ENCODE measurements around the gene CFAP46. TPM values are rescaled to one million over a fixed set of nuclear protein-coding genes. Genes with fewer than 3 reads are reported as not detected.
A peak's percentile ranks its signal among the peaks of the same experiment; 100 is the strongest.

Gene CFAP46
- total RNA-seq, 1 donor from 2014 or later = 1.3 TPM

- Histone ChIP-seq H3K27me3 (ENCODE audit: insufficient read depth, low read length) (no peaks in the 10 kb centered on the region), H3K9ac (ENCODE audit: low read length) (no peak overlapping the region), H3K9me3 (ENCODE audit: insufficient read depth, low read depth, low read length) (no peaks in the 10 kb centered on the region), H3K36me3 (ENCODE audit: insufficient read depth, low read length) (no peaks in the 10 kb centered on the region), H3K79me2 (ENCODE audit: insufficient read depth, low read length) (no peaks in the 10 kb centered on the region), H4K20me1 (ENCODE audit: insufficient read depth, low read length) (peaks cover 12% of the 10 kb centered on the region), H3K4me3 (ENCODE audit: insufficient read depth, low read depth, low read length) (no peak overlapping the region), H2AFZ (ENCODE audit: low read depth, low read length) (no peak overlapping the region), H3K4me2 (ENCODE audit: low read length) (no peak overlapping the region), H3K4me1 (ENCODE audit: insufficient read depth, low read length) (no peaks in the 10 kb centered on the region), H3K27ac (ENCODE audit: low read depth, low read length) (no peak overlapping the region)
- DNase-seq (ENCODE audit: low read depth) = no peak
- TF ChIP-seq, protein P1, sequence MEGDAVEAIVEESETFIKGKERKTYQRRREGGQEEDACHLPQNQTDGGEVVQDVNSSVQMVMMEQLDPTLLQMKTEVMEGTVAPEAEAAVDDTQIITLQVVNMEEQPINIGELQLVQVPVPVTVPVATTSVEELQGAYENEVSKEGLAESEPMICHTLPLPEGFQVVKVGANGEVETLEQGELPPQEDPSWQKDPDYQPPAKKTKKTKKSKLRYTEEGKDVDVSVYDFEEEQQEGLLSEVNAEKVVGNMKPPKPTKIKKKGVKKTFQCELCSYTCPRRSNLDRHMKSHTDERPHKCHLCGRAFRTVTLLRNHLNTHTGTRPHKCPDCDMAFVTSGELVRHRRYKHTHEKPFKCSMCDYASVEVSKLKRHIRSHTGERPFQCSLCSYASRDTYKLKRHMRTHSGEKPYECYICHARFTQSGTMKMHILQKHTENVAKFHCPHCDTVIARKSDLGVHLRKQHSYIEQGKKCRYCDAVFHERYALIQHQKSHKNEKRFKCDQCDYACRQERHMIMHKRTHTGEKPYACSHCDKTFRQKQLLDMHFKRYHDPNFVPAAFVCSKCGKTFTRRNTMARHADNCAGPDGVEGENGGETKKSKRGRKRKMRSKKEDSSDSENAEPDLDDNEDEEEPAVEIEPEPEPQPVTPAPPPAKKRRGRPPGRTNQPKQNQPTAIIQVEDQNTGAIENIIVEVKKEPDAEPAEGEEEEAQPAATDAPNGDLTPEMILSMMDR (IDR thresholded peaks at IDR 0.05; ENCODE audit: insufficient read depth, low read depth, low read length) = no peak
- TF ChIP-seq EZH2 (IDR thresholded peaks at IDR 0.05; ENCODE audit: insufficient read depth, low read length) = no peak
- peaks cover 2% of the 10 kb centered on the region for H3K27me3 Mint-ChIP-seq (ENCODE audit: low read depth, unreplicated experiment)
- peaks cover 7% of the 10 kb centered on the region for H3K9me3 Mint-ChIP-seq (ENCODE audit: unreplicated experiment)
- peak overlapping the region; percentile 27 for H3K27ac Mint-ChIP-seq (ENCODE audit: unreplicated experiment)
- no peak for FAIRE-seq
- H3K4me3 Mint-ChIP-seq (ENCODE audit: unreplicated experiment) = no peak overlapping the region
- H3K36me3 Mint-ChIP-seq (ENCODE audit: low read depth, unreplicated experiment) = peaks cover 20% of the 10 kb centered on the region
- H3K4me1 Mint-ChIP-seq (ENCODE audit: low read depth, unreplicated experiment) = peaks cover 15% of the 10 kb centered on the region
Measured at GRCh38 chr10:132764108-132764507, 178.3 kb downstream of the CFAP46 start.

GRCh38 chr10:132763545-132763944 lies 178.8 kb downstream of the CFAP46 start:
- H3K4me1 ChIP-seq (ENCODE audit: insufficient read depth, low read length) = no peaks in the 10 kb centered on the region
- FAIRE-seq = no peak

GRCh38 chr10:132762267-132762666 lies 180.1 kb downstream of the CFAP46 start:
- Histone ChIP-seq H3K79me2 (ENCODE audit: insufficient read depth, low read length) (no peaks in the 10 kb centered on the region), H3K36me3 (ENCODE audit: insufficient read depth, low read length) (no peaks in the 10 kb centered on the region), H2AFZ (ENCODE audit: low read depth, low read length) (no peak overlapping the region), H3K4me2 (ENCODE audit: low read length) (no peak overlapping the region), H3K27me3 (ENCODE audit: insufficient read depth, low read length) (no peaks in the 10 kb centered on the region), H3K27ac (ENCODE audit: low read depth, low read length) (no peak overlapping the region), H3K4me3 (ENCODE audit: insufficient read depth, low read depth, low read length) (no peak overlapping the region), H4K20me1 (ENCODE audit: insufficient read depth, low read length) (peaks cover 12% of the 10 kb centered on the region), H3K4me1 (ENCODE audit: insufficient read depth, low read length) (no peaks in the 10 kb centered on the region), H3K9me3 (ENCODE audit: insufficient read depth, low read depth, low read length) (no peaks in the 10 kb centered on the region), H3K9ac (ENCODE audit: low read length) (no peak overlapping the region)
- Mint-ChIP-seq H3K9me3 (ENCODE audit: unreplicated experiment) (peaks cover 7% of the 10 kb centered on the region), H3K4me3 (ENCODE audit: unreplicated experiment) (no peak overlapping the region), H3K36me3 (ENCODE audit: low read depth, unreplicated experiment) (peaks cover 21% of the 10 kb centered on the region), H3K27me3 (ENCODE audit: low read depth, unreplicated experiment) (peaks cover 2% of the 10 kb centered on the region), H3K4me1 (ENCODE audit: low read depth, unreplicated experiment) (peaks cover 15% of the 10 kb centered on the region), H3K27ac (ENCODE audit: unreplicated experiment) (peak overlapping the region; percentile 7)
- no peak for FAIRE-seq
- peak; percentile 17 for DNase-seq (ENCODE audit: low read depth)
- TF ChIP-seq, protein P1 (IDR thresholded peaks at IDR 0.05; ENCODE audit: insufficient read depth, low read depth, low read length) = no peak
- TF ChIP-seq EZH2 (IDR thresholded peaks at IDR 0.05; ENCODE audit: insufficient read depth, low read length) = no peak

More at GRCh38 chr10:132763545-132763944, 178.8 kb downstream of the CFAP46 start:
- Histone ChIP-seq H4K20me1 (ENCODE audit: insufficient read depth, low read length) (peaks cover 12% of the 10 kb centered on the region), H3K27me3 (ENCODE audit: insufficient read depth, low read length) (no peaks in the 10 kb centered on the region), H3K9ac (ENCODE audit: low read length) (no peak overlapping the region), H3K4me2 (ENCODE audit: low read length) (no peak overlapping the region), H3K4me3 (ENCODE audit: insufficient read depth, low read depth, low read length) (no peak overlapping the region), H3K36me3 (ENCODE audit: insufficient read depth, low read length) (no peaks in the 10 kb centered on the region), H3K9me3 (ENCODE audit: insufficient read depth, low read depth, low read length) (no peaks in the 10 kb centered on the region), H2AFZ (ENCODE audit: low read depth, low read length) (no peak overlapping the region), H3K27ac (ENCODE audit: low read depth, low read length) (no peak overlapping the region), H3K79me2 (ENCODE audit: insufficient read depth, low read length) (no peaks in the 10 kb centered on the region)
- no peak for TF ChIP-seq EZH2 (IDR thresholded peaks at IDR 0.05; ENCODE audit: insufficient read depth, low read length)
- TF ChIP-seq, protein P1 (IDR thresholded peaks at IDR 0.05; ENCODE audit: insufficient read depth, low read depth, low read length) = no peak
- no peak for DNase-seq (ENCODE audit: low read depth)
- H3K4me3 Mint-ChIP-seq (ENCODE audit: unreplicated experiment) = no peak overlapping the region
- H3K4me1 Mint-ChIP-seq (ENCODE audit: low read depth, unreplicated experiment) = peaks cover 15% of the 10 kb centered on the region
- peaks cover 22% of the 10 kb centered on the region for H3K36me3 Mint-ChIP-seq (ENCODE audit: low read depth, unreplicated experiment)
- H3K9me3 Mint-ChIP-seq (ENCODE audit: unreplicated experiment) = peaks cover 7% of the 10 kb centered on the region
- no peak overlapping the region for H3K27ac Mint-ChIP-seq (ENCODE audit: unreplicated experiment)
- H3K27me3 Mint-ChIP-seq (ENCODE audit: low read depth, unreplicated experiment) = peaks cover 2% of the 10 kb centered on the region

Data from astrocyte (in vitro differentiated cells and primary cell).